OCI-LY7 (cell line): ENCODE results near the gene PKIB. TPM values are rescaled to one million over a fixed set of nuclear protein-coding genes. Genes with fewer than 3 reads are reported as not detected.

ENCODE experiments used
- BruUV-seq: library from RNA; stranded (reverse); fragments of 400-500 nt; replicated peaks from 2 replicates; lab custom pipeline; 2021; lab: Mats Ljungman, UMichigan
- CTCF ChIA-PET: fragments of 300-600 bp; sonication (Branson Sonifier 250); formaldehyde crosslinking; loops from one replicate; lab custom pipeline; 2022; ENCODE audit warnings: antibody characterized with exemption; ENCODE audit not compliant: unreplicated experiment; lab: Charles Lee
- POLR2A ChIA-PET: fragments of 300-600 bp; sonication (Branson Sonifier 250); formaldehyde crosslinking; loops from one replicate; lab custom pipeline; 2022; ENCODE audit warnings: antibody characterized with exemption; lab: Charles Lee
- DNase-seq: peaks from one replicate; pipeline ENCODE4 v3.0.0-alpha.2; 2015; ENCODE audit warnings: low spot score
- H2AFZ ChIP-seq: fragments of 200-600 bp; sonication (generic), shearing (Covaris generic); 2 replicates; pipeline ENCODE4 v1.6.1; 2014; ENCODE audit warnings: mild to moderate bottlenecking, antibody characterized with exemption, low read length, moderate library complexity
- H3K27ac ChIP-seq: fragments of 200-600 bp; sonication (generic); 2 replicates; pipeline ENCODE4 v1.5.1; 2014; ENCODE audit warnings: mixed run types, low read depth, mild to moderate bottlenecking, moderate library complexity, low read length, inconsistent platforms; ENCODE audit not compliant: poor library complexity, severe bottlenecking
- H3K36me3 ChIP-seq: fragments of 200-600 bp; sonication (generic); 2 replicates; pipeline ENCODE4 v1.6.1; 2014; ENCODE audit warnings: mild to moderate bottlenecking, antibody characterized with exemption, low read length, moderate library complexity, mixed read lengths; ENCODE audit not compliant: insufficient read depth
- H3K4me1 ChIP-seq: fragments of 200-600 bp; sonication (generic); 2 replicates; pipeline ENCODE4 v1.5.1; 2014; ENCODE audit warnings: mild to moderate bottlenecking, low read length; ENCODE audit not compliant: insufficient read depth, poor library complexity, severe bottlenecking
- H3K4me2 ChIP-seq: fragments of 200-600 bp; sonication (generic); 2 replicates; pipeline ENCODE4 v1.6.1; 2014; ENCODE audit warnings: mild to moderate bottlenecking, low read length
- H3K4me3 ChIP-seq: fragments of 200-600 bp; sonication (generic); 2 replicates; pipeline ENCODE4 v1.5.1; 2014; ENCODE audit warnings: mild to moderate bottlenecking, low read depth, low read length; ENCODE audit not compliant: poor library complexity, severe bottlenecking
- H3K79me2 ChIP-seq: fragments of 200-600 bp; sonication (generic); 2 replicates; pipeline ENCODE4 v1.6.1; 2016; ENCODE audit warnings: low read depth, mild to moderate bottlenecking, low read length, moderate library complexity, mixed read lengths; ENCODE audit not compliant: insufficient read depth
- H3K9me2 ChIP-seq: fragments of 200-600 bp; sonication (generic); 2 replicates; pipeline ENCODE4 v1.6.1; 2016; ENCODE audit warnings: mild to moderate bottlenecking, low read length, mixed read lengths; ENCODE audit not compliant: insufficient read depth
- H3K9me3 ChIP-seq: fragments of 200-600 bp; sonication (generic); 2 replicates; pipeline ENCODE4 v1.6.1; 2014; ENCODE audit warnings: mild to moderate bottlenecking, mixed run types, low read length, mixed read lengths
- H4K20me1 ChIP-seq: fragments of 200-600 bp; sonication (generic); 2 replicates; pipeline ENCODE4 v1.6.1; 2014; ENCODE audit warnings: mild to moderate bottlenecking, antibody characterized with exemption, low read length, moderate library complexity, mixed read lengths; ENCODE audit not compliant: insufficient read depth
- EZH2phosphoT487 ChIP-seq: fragments of 200-600 bp; sonication (generic); IDR thresholded peaks from 2 replicates; pipeline ENCODE4 v1.6.1; 2018; ENCODE audit warnings: low read depth, borderline replicate concordance, mild to moderate bottlenecking, mixed run types, antibody characterized with exemption, low read length, moderate library complexity, mixed read lengths
- intact Hi-C: fragments of 100-400 bp; cut with micrococcal nuclease; formaldehyde crosslinking; loops from one replicate; pipeline ENCODE4 v1.10.0; 2022; ENCODE audit not compliant: unreplicated experiment
- total RNA-seq, 2 experiments: library from RNA; depleted of rRNA in 1 of 2; stranded (reverse); fragments of >200 nt in 1 of 2; shearing (Covaris generic) in 1 of 2; gene quantifications; 2 replicates each; pipeline ENCODE4 v1.2.3, GENCODE V29; 2014 to 2022
- TF ChIP-seq, protein P1 (sequence below): fragments of 200-600 bp; sonication (generic); conservative IDR thresholded peaks from 2 replicates; pipeline ENCODE4 v1.5.1; 2014; ENCODE audit warnings: mild to moderate bottlenecking, antibody characterized with exemption, low read length, moderate library complexity, mixed read lengths

The PKIB gene
- total RNA-seq, 2 experiments from 2014 or later, result 0.46 TPM; not detected in 1

DNA sequence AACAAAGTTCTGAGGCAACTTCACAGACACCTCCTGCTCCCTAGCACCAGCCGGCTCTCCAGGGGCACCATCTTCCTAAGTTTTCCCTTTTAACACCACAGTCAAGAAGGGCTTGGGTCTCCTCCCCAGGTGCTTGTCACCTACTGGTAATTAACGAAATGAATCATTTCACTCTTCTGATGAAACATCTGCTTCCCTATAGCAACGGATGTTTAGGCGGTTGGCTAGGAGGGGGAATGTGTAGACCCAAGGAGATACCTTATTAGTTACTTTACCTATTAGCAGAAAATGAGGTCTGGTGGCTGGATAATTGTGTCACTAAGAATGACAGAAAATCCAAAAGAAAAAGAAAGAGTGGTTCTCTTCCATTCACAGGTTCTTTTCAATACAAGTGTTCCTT lies 123.1 kb downstream of the PKIB start:
- H3K9me3 ChIP-seq, result no peaks in the 10 kb centered on the region
- no peaks in the 10 kb centered on the region for H3K4me1 ChIP-seq
- H3K79me2 ChIP-seq, result no peaks in the 10 kb centered on the region
- no peaks in the 10 kb centered on the region for H3K9me2 ChIP-seq
- POLR2A ChIA-PET, result interaction anchor here (0.6 kb wide), 1 partner anchor 1658 kb away, joined by 3 read pairs; no protein-coding TSS in a partner anchor
- no TSS peak for BruUV-seq
- H3K36me3 ChIP-seq, result no peaks in the 10 kb centered on the region
- DNase-seq, result no peak
- no peak overlapping the region; the same call in 1 of the 2 replicates for H2AFZ ChIP-seq
- CTCF ChIA-PET, result no interaction called here
- no peak overlapping the region for H3K4me2 ChIP-seq
- no peaks in the 10 kb centered on the region for H4K20me1 ChIP-seq
- no peak overlapping the region for H3K27ac ChIP-seq
- intact Hi-C loops, result no loop called here
- TF ChIP-seq, protein P1, sequence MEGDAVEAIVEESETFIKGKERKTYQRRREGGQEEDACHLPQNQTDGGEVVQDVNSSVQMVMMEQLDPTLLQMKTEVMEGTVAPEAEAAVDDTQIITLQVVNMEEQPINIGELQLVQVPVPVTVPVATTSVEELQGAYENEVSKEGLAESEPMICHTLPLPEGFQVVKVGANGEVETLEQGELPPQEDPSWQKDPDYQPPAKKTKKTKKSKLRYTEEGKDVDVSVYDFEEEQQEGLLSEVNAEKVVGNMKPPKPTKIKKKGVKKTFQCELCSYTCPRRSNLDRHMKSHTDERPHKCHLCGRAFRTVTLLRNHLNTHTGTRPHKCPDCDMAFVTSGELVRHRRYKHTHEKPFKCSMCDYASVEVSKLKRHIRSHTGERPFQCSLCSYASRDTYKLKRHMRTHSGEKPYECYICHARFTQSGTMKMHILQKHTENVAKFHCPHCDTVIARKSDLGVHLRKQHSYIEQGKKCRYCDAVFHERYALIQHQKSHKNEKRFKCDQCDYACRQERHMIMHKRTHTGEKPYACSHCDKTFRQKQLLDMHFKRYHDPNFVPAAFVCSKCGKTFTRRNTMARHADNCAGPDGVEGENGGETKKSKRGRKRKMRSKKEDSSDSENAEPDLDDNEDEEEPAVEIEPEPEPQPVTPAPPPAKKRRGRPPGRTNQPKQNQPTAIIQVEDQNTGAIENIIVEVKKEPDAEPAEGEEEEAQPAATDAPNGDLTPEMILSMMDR, result no peak
- TF ChIP-seq EZH2phosphoT487, result no peak
- H3K4me3 ChIP-seq, result no peak overlapping the region

DNA sequence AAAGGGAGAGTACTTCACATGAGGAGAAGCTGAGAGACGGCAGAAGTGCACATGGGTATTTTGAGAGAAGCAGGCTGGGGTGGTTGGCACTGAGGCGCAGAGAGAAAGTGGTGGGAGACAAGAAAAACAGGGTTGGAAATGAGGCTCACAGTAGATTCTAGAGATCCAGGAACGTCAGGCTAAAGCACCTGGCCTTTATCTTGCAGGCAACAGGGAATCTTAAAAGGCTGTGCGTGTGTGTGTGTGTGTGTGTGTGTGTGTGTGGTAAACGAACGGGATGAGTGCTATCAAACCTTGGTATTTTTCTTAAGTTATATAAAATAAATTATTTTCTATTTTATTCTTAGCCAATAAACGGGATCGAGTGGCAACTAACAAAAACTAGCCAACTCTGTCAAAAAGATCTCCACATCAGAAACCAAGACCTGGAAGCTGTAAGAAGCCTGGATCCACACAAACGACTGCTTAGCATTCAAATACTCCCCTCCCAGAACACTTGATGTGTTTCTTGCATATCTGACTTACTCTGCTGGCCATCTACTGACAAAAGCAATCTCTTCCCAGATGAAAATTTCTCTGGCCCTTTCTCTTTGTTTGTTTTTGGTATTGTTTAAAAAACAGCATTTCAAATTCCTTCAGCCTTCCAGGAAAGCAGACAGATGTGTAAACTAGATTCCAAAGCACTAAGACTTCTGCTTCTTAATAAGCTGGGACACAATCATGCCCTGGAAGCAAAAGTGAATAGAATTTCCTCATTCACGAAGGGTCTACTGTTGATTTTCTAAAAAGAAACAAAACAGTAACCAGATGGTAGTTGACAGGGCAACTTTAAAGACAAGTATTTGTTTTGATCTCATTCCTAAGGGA lies 124.6 kb downstream of the PKIB start:
- H3K27ac ChIP-seq, result no peak overlapping the region
- BruUV-seq, result no TSS peak
- H3K9me2 ChIP-seq, result no peaks in the 10 kb centered on the region
- no peak overlapping the region for H3K4me3 ChIP-seq
- no peak for DNase-seq
- H3K4me1 ChIP-seq, result no peaks in the 10 kb centered on the region
- H2AFZ ChIP-seq, result no peak overlapping the region
- H3K79me2 ChIP-seq, result no peaks in the 10 kb centered on the region
- no peaks in the 10 kb centered on the region for H3K36me3 ChIP-seq
- no peaks in the 10 kb centered on the region for H3K9me3 ChIP-seq
- intact Hi-C loops, result no loop called here
- no peak for TF ChIP-seq EZH2phosphoT487
- TF ChIP-seq, protein P1, result no peak
- POLR2A ChIA-PET, result no interaction called here
- no peak overlapping the region for H3K4me2 ChIP-seq
- CTCF ChIA-PET, result no interaction called here
- H4K20me1 ChIP-seq, result no peaks in the 10 kb centered on the region

DNA sequence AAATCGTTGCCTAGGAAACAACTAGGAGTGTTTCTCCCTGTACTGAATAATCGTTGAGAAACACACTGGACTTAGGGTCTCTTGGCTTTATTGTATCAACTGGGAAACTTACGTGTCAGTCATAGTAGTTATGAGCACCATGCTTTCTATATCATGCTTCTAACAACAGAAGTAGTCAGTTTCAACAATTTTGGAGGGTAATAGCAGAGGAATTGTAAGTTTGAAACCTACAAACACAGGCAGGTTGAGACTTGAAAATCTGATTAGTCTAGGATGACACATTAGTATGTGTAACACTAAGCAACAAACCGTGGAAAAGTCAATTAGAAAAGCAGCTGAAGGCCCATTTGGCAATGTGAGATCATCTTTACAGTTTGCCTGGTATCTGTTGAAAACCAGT lies 125.4 kb downstream of the PKIB start:
- intact Hi-C loops, result no loop called here
- Histone ChIP-seq H3K4me3 (no peak overlapping the region), H3K36me3 (no peaks in the 10 kb centered on the region), H3K9me2 (no peaks in the 10 kb centered on the region), H3K27ac (no peak overlapping the region), H3K4me1 (no peaks in the 10 kb centered on the region), H3K79me2 (no peaks in the 10 kb centered on the region), H4K20me1 (no peaks in the 10 kb centered on the region), H3K4me2 (no peak overlapping the region), H2AFZ (no peak overlapping the region), H3K9me3 (no peaks in the 10 kb centered on the region)
- ChIA-PET POLR2A (no interaction called here), CTCF (no interaction called here)
- no TSS peak for BruUV-seq
- no peak for DNase-seq
- TF ChIP-seq, protein P1, result no peak
- no peak for TF ChIP-seq EZH2phosphoT487
